A549 (cell line): ENCODE results near the gene CDK7. TPM values are rescaled to one million over a fixed set of nuclear protein-coding genes. Genes with fewer than 3 reads are reported as not detected.

Experiments
- ATAC-seq, 2 experiments: fragments of 200-7000 bp in 1 of 2; fragments of >200 bp in 1 of 2; cut with Nextera tagmentation in 1 of 2; cut with Tn5 transposase in 1 of 2; 3 replicates each; pipeline versions ENCODE4 v1.8.0 to v1.9.1; 2018 to 2020; ENCODE audit warnings: mild to moderate bottlenecking in 1 of 2, moderate library complexity in 1 of 2
- CTCF ChIA-PET: fragments of 300-600 bp; sonication (Branson Sonifier 250); formaldehyde crosslinking; extraction: SDS; loops from one replicate; lab custom pipeline; 2021; ENCODE audit warnings: antibody characterized with exemption, inconsistent platforms; lab: Yijun Ruan, JAX
- POLR2A ChIA-PET: fragments of 350-600 bp; formaldehyde crosslinking; extraction: SDS; loops from one replicate; lab custom pipeline; 2021; ENCODE audit warnings: antibody characterized with exemption, inconsistent platforms; lab: Yijun Ruan, JAX
- DNase-seq, 2 experiments: peaks; one replicate each; pipeline versions ENCODE4 v3.0.0 to v3.0.0-alpha.2; 2011 to 2016; ENCODE audit warnings: low read depth in 1 of 2, low spot score in 1 of 2
- FAIRE-seq: peaks from 2 replicates; lab custom pipeline; 2011; peaks lifted over from hg19 to GRCh38; lab: Jason Lieb, UNC
- H3K27ac ChIP-seq, 2 experiments: fragments of >200 bp; sonication (Bioruptor Twin); formaldehyde crosslinking; 3 replicates each; pipeline ENCODE4 v1.5.1; 2016 to 2017
- H3K4me1 ChIP-seq: fragments of >200 bp; sonication (Bioruptor Twin); formaldehyde crosslinking; 3 replicates; pipeline ENCODE4 v1.6.1; 2016
- H3K4me2 ChIP-seq: fragments of >200 bp; sonication (Bioruptor Twin); formaldehyde crosslinking; 3 replicates; pipeline ENCODE4 v1.6.1; 2016
- H3K4me3 ChIP-seq: fragments of >200 bp; sonication (Bioruptor Twin); formaldehyde crosslinking; 3 replicates; pipeline ENCODE4 v1.5.1; 2016
- H3K9me3 ChIP-seq: fragments of >200 bp; sonication (Bioruptor Twin); formaldehyde crosslinking; 3 replicates; pipeline ENCODE4 v1.6.1; 2016
- CBX2 ChIP-seq: fragments of 200-600 bp; sonication (generic); IDR thresholded peaks from 2 replicates; pipeline ENCODE4 v1.6.1; 2016; ENCODE audit warnings: low read depth, mild to moderate bottlenecking, borderline replicate concordance
- CBX8 ChIP-seq: fragments of 200-600 bp; sonication (generic); IDR thresholded peaks from 2 replicates; pipeline ENCODE4 v1.6.1; 2016
- CEBPB ChIP-seq, 2 experiments: fragments of >200 bp in 1 of 2; sonication (Bioruptor Twin) in 1 of 2; formaldehyde crosslinking in 1 of 2; IDR thresholded peaks; 2 replicates each; pipeline ENCODE4 v1.6.1; 2012 to 2016
- CTCF ChIP-seq: fragments of >200 bp; sonication (Bioruptor Twin); formaldehyde crosslinking; IDR thresholded peaks from 3 replicates; pipeline ENCODE4 v1.5.1; 2016
- EHF ChIP-seq: fragments of 250-450 bp; sonication (Bioruptor Pico); IDR thresholded peaks from 2 replicates; pipeline ENCODE4 v1.5.0; 2020; ENCODE audit warnings: mild to moderate bottlenecking
- FOSL2 ChIP-seq, 2 experiments: fragments of 450-650 bp in 1 of 2; fragments of >200 bp in 1 of 2; sonication (Bioruptor Twin) in 1 of 2; formaldehyde crosslinking; IDR thresholded peaks; 2 replicates each; pipeline versions ENCODE4 v1.5.0 to v1.6.1; 2016 to 2020; ENCODE audit warnings: mild to moderate bottlenecking in 1 of 2, moderate library complexity in 1 of 2
- HEYL ChIP-seq: fragments of 250-450 bp; sonication (Bioruptor Pico); IDR thresholded peaks from 2 replicates; pipeline ENCODE4 v1.8.0; 2021; ENCODE audit warnings: mild to moderate bottlenecking, moderate library complexity
- HOXB13 ChIP-seq: fragments of 250-450 bp; sonication (Bioruptor Pico); IDR thresholded peaks from 2 replicates; pipeline ENCODE4 v1.5.0; 2020; ENCODE audit warnings: low read depth, mild to moderate bottlenecking, moderate library complexity
- HOXB5 ChIP-seq: fragments of 250-450 bp; sonication (Bioruptor Pico); IDR thresholded peaks from 2 replicates; pipeline ENCODE4 v1.5.0; 2020; ENCODE audit warnings: mild to moderate bottlenecking, moderate library complexity
- JUN ChIP-seq, 2 experiments: fragments of >200 bp; sonication (Bioruptor Twin); formaldehyde crosslinking; IDR thresholded peaks; 2 replicates in 1 of 2; 3 replicates in 1 of 2; pipeline ENCODE4 v1.6.1; 2016 to 2017
- JUNB ChIP-seq: fragments of >200 bp; sonication (Bioruptor Twin); formaldehyde crosslinking; IDR thresholded peaks from 2 replicates; pipeline ENCODE4 v1.6.1; 2016
- KDM5A ChIP-seq: fragments of 200-600 bp; sonication (generic); IDR thresholded peaks from 2 replicates; pipeline ENCODE4 v1.6.1; 2016; ENCODE audit warnings: antibody characterized with exemption, mild to moderate bottlenecking
- MYC ChIP-seq: IDR thresholded peaks from 2 replicates; pipeline ENCODE4 v1.6.1; 2012; ENCODE audit warnings: mild to moderate bottlenecking, inconsistent platforms, low read length, improper control_type of control experiment, borderline replicate concordance
- NPAS2 ChIP-seq: fragments of 250-450 bp; sonication (Bioruptor Pico); IDR thresholded peaks from 2 replicates; pipeline ENCODE4 v1.8.0; 2022; ENCODE audit warnings: mild to moderate bottlenecking, moderate library complexity, borderline replicate concordance
- RNF2 ChIP-seq: fragments of 200-600 bp; sonication (generic); IDR thresholded peaks from 2 replicates; pipeline ENCODE4 v1.6.1; 2016; ENCODE audit warnings: low read depth, mild to moderate bottlenecking, antibody characterized with exemption, moderate library complexity, borderline replicate concordance
- SMC3 ChIP-seq: fragments of >200 bp; sonication (Bioruptor Twin); formaldehyde crosslinking; IDR thresholded peaks from 3 replicates; pipeline ENCODE4 v1.6.1; 2018; ENCODE audit warnings: inconsistent platforms
- SREBF2 ChIP-seq: fragments of 450-650 bp; IDR thresholded peaks from 2 replicates; pipeline ENCODE4 v1.6.1; 2014; ENCODE audit warnings: mild to moderate bottlenecking, moderate library complexity
- TFCP2L1 ChIP-seq: fragments of 250-450 bp; sonication (Bioruptor Pico); IDR thresholded peaks from 2 replicates; pipeline ENCODE4 v1.5.0; 2021; ENCODE audit warnings: mild to moderate bottlenecking
- USF2 ChIP-seq: fragments of 450-650 bp; IDR thresholded peaks from 2 replicates; pipeline ENCODE4 v1.6.1; 2014; ENCODE audit warnings: antibody characterized with exemption
- ZC3H11A ChIP-seq: fragments of 450-650 bp; IDR thresholded peaks from 2 replicates; pipeline ENCODE4 v1.6.1; 2014; ENCODE audit warnings: antibody characterized with exemption, mild to moderate bottlenecking
- ZSCAN20 ChIP-seq: fragments of 250-450 bp; sonication (Bioruptor Pico); IDR thresholded peaks from 2 replicates; pipeline ENCODE4 v1.8.0; 2022; ENCODE audit warnings: mild to moderate bottlenecking, moderate library complexity
- WGBS: methylation state at CpG from one replicate; pipeline ENCODE4 v1.1.6; 2017; ENCODE audit errors: missing lambda C conversion rate; 5-methylcytosine and 5-hydroxymethylcytosine counted together
- polyA plus RNA-seq, 4 experiments: library from polyadenylated mRNA; depleted of rRNA in 3 of 4; stranded (reverse); fragments of >200 nt; fragmentation: RNase III in 1 of 4; extraction: RNeasy Plus Mini Kit Qiagen cat#74134 plus additional on column Dnase treatment in 1 of 4; gene quantifications; 2 replicates in 3 of 4; 3 replicates in 1 of 4; pipeline ENCODE4 v1.2.3, GENCODE V29; 2011 to 2017
- TF ChIP-seq, protein P1 (sequence below): fragments of 250-450 bp; sonication (Bioruptor Pico); IDR thresholded peaks from 2 replicates; pipeline ENCODE4 v1.5.0; 2021; ENCODE audit warnings: mild to moderate bottlenecking, moderate library complexity, borderline replicate concordance
- TF ChIP-seq, protein P2 (sequence below): IDR thresholded peaks from 2 replicates; pipeline ENCODE4 v1.6.1; 2012; ENCODE audit warnings: low read depth, borderline replicate concordance
- TF ChIP-seq, protein P3 (sequence below): IDR thresholded peaks from 2 replicates; pipeline ENCODE4 v1.6.1; 2012
- TF ChIP-seq, protein P4 (sequence below): fragments of 150-350 bp; IDR thresholded peaks from 2 replicates; pipeline ENCODE4 v1.6.1; 2014; ENCODE audit warnings: low read depth, mild to moderate bottlenecking, low read length

Gene CDK7
- polyA plus RNA-seq, 2 of the 4 experiments (the other 2 are of a cell fraction): 63.6 to 118 TPM

DNA sequence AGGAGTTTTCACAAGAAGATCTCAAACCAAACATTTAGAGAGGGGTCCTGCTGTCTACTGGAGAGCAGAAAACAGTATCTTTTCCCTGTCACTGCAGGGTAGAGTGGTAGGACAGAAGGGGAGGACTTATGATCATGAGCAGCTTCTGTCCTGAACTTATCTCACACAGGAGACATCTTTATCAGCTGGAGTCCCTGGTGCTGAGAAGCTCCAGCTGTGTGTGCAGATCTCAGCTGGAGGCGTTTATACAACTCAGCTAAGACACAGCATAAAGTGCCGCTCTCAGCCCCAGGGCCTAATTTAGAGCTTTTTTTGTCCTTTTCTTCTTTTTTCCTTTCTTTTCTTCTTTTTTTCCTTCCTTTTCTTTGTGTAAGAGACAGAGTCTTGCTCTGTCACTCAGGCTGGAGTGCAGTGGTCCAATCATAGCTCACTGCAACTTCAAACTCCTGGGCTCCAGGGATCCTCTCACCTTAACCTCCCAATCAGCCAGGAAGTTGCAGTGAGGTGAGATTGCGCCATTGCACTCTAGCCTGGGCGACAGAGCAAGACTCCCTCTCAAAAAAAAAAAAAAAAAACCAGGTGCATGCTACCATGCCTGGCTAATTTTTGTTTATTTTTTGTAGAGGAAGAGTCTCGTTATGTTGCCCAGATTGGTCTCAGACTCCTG is 66.0 kb downstream of the CDK7 start (continued):
- TF ChIP-seq JUNB: no peak
- no peak for TF ChIP-seq ZC3H11A
- no peak for TF ChIP-seq CBX8

DNA sequence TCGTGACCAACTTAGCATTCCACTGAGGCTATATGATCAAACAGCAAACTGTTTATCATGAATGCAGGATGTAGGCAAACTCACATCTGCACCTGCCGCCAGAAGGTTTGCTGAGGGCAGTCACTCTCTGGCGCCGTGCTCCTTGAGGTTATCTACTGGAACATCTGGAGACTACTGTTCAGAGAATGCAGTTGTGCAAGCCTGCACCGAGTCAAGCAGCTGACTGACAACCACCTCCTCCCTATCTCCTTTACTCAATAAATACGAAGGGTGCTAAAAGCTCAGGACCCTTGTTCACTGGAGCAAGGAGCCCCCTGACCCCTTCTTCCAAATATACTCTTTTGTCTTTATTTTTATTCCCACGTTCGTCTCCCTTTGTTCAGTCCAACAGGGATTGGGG is 70.8 kb downstream of the CDK7 start:
- no peaks in the 10 kb centered on the region for H3K4me1 ChIP-seq
- peaks cover 9% of the 10 kb centered on the region; the same call in 1 of the 3 replicates for H3K9me3 ChIP-seq
- DNase-seq: no peak
- TF ChIP-seq FOSL2 (IDR thresholded peaks at IDR 0.05) (no peak), FOSL2 (CRISPR knock-in tag; IDR thresholded peaks at IDR 0.05) (no peak), NPAS2 (CRISPR knock-in tag) (no peak), ZSCAN20 (CRISPR knock-in tag) (no peak), CBX8 (no peak)
- ChIA-PET POLR2A (no interaction called here), CTCF (interaction anchor here (0.6 kb wide), 1 partner anchor 114 kb away, joined by 3 read pairs; no protein-coding TSS in a partner anchor)
- H3K27ac ChIP-seq: no peak overlapping the region
- 90% methylated on average over 8 of the region's 8 CpGs for WGBS
- no peak for FAIRE-seq
- H3K4me3 ChIP-seq: no peak overlapping the region
- H3K4me2 ChIP-seq: no peak overlapping the region
- no peak for ATAC-seq

GRCh38 chr5:69308046-69308553 is 73.4 kb downstream of the CDK7 start:
- WGBS: 67% methylated on average over 3 of the region's 3 CpGs
- ATAC-seq: no peak
- H3K27ac ChIP-seq: no peak overlapping the region
- H3K4me2 ChIP-seq: no peak overlapping the region
- TF ChIP-seq, protein P1, sequence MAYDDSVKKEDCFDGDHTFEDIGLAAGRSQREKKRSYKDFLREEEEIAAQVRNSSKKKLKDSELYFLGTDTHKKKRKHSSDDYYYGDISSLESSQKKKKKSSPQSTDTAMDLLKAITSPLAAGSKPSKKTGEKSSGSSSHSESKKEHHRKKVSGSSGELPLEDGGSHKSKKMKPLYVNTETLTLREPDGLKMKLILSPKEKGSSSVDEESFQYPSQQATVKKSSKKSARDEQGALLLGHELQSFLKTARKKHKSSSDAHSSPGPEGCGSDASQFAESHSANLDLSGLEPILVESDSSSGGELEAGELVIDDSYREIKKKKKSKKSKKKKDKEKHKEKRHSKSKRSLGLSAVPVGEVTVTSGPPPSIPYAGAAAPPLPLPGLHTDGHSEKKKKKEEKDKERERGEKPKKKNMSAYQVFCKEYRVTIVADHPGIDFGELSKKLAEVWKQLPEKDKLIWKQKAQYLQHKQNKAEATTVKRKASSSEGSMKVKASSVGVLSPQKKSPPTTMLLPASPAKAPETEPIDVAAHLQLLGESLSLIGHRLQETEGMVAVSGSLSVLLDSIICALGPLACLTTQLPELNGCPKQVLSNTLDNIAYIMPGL: no peak
- TF ChIP-seq HEYL (no peak), SREBF2 (no peak), KDM5A (no peak), CEBPB (IDR thresholded peaks at IDR 0.05) (no peak), TFCP2L1 (CRISPR knock-in tag) (no peak), ZC3H11A (no peak), USF2 (no peak), SMC3 (no peak), HOXB13 (CRISPR knock-in tag) (no peak), HOXB5 (CRISPR knock-in tag) (no peak)
- TF ChIP-seq, protein P2, sequence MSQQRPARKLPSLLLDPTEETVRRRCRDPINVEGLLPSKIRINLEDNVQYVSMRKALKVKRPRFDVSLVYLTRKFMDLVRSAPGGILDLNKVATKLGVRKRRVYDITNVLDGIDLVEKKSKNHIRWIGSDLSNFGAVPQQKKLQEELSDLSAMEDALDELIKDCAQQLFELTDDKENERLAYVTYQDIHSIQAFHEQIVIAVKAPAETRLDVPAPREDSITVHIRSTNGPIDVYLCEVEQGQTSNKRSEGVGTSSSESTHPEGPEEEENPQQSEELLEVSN: no peak
- TF ChIP-seq, protein P3, sequence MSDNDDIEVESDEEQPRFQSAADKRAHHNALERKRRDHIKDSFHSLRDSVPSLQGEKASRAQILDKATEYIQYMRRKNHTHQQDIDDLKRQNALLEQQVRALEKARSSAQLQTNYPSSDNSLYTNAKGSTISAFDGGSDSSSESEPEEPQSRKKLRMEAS: no peak
- TF ChIP-seq, all 56 proteins: peak for 0
- ChIA-PET CTCF (interaction anchor here (0.6 to 1.1 kb wide), 2 partner anchors 9 to 15 kb away, joined by 3 to 5 read pairs; no protein-coding TSS in a partner anchor), POLR2A (no interaction called here)
- DNase-seq (no peak), FAIRE-seq (no peak)
- H3K4me3 ChIP-seq: no peak overlapping the region
- peaks cover 9% of the 10 kb centered on the region; the same call in 1 of the 3 replicates for H3K9me3 ChIP-seq
- H3K4me1 ChIP-seq: no peaks in the 10 kb centered on the region

GRCh38 chr5:69309380-69309779 is 74.7 kb downstream of the CDK7 start:
- 93% methylated on average over 5 of the region's 5 CpGs for WGBS
- TF ChIP-seq JUN (IDR thresholded peaks at IDR 0.05): no peak
- TF ChIP-seq MYC: no peak
- TF ChIP-seq EHF (CRISPR knock-in tag): no peak
- no peak for TF ChIP-seq CBX2
- no peak for TF ChIP-seq CTCF
- TF ChIP-seq NPAS2 (CRISPR knock-in tag): no peak
- TF ChIP-seq, protein P4, sequence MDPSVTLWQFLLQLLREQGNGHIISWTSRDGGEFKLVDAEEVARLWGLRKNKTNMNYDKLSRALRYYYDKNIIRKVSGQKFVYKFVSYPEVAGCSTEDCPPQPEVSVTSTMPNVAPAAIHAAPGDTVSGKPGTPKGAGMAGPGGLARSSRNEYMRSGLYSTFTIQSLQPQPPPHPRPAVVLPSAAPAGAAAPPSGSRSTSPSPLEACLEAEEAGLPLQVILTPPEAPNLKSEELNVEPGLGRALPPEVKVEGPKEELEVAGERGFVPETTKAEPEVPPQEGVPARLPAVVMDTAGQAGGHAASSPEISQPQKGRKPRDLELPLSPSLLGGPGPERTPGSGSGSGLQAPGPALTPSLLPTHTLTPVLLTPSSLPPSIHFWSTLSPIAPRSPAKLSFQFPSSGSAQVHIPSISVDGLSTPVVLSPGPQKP: no peak
- no peak for TF ChIP-seq RNF2
- H3K4me1 ChIP-seq: no peaks in the 10 kb centered on the region
- no peak overlapping the region for H3K4me3 ChIP-seq
- H3K9me3 ChIP-seq: peaks cover 9% of the 10 kb centered on the region; the same call in 1 of the 3 replicates
- H3K27ac ChIP-seq: no peak overlapping the region
- no peak for FAIRE-seq
- DNase-seq: no peak
- POLR2A ChIA-PET: no interaction called here
- CTCF ChIA-PET: no interaction called here
- ATAC-seq: no peak
- H3K4me2 ChIP-seq: no peak overlapping the region
